GM12878 (cell line): ENCODE measurements around the gene CS. TPM values are rescaled to one million over a fixed set of nuclear protein-coding genes. Genes with fewer than 3 reads are reported as not detected.

Source experiments
- ATAC-seq: fragments of 200-7000 bp; cut with Tn5 transposase; 3 replicates; pipeline ENCODE4 v1.9.1; 2020; ENCODE audit warnings: mild to moderate bottlenecking, moderate library complexity
- BruUV-seq: library from RNA; stranded (reverse); fragments of 400-500 nt; replicated peaks from 2 replicates; lab custom pipeline; 2021; lab: Mats Ljungman, UMichigan
- CTCF ChIA-PET: fragments of 300-600 bp; sonication (Branson Sonifier 250); formaldehyde crosslinking; extraction: SDS; loops from one replicate; lab custom pipeline; 2021; ENCODE audit warnings: inconsistent platforms; lab: Yijun Ruan, JAX
- POLR2A ChIA-PET: fragments of 350-600 bp; formaldehyde crosslinking; extraction: SDS; loops from one replicate; lab custom pipeline; 2021; ENCODE audit warnings: inconsistent platforms; lab: Charles Lee
- RAD21 ChIA-PET: fragments of 300-600 bp; sonication (Branson Sonifier 250); formaldehyde crosslinking; loops from one replicate; lab custom pipeline; 2023; ENCODE audit warnings: antibody characterized with exemption; ENCODE audit not compliant: unreplicated experiment; lab: Charles Lee
- SMC1A ChIA-PET: fragments of 300-600 bp; sonication (Branson Sonifier 250); formaldehyde crosslinking; loops from one replicate; lab custom pipeline; 2023; ENCODE audit not compliant: unreplicated experiment, uncharacterized antibody; lab: Charles Lee
- DNase-seq: peaks from one replicate; pipeline ENCODE4 v3.0.0-alpha.2; 2011; ENCODE audit warnings: low read depth, low spot score
- FAIRE-seq: peaks from 3 replicates; lab custom pipeline; 2011; peaks lifted over from hg19 to GRCh38; lab: Jason Lieb, UNC
- H2AFZ ChIP-seq: 2 replicates; pipeline ENCODE4 v1.6.0; 2011; ENCODE audit warnings: low read depth, low read length, control low read depth; ENCODE audit not compliant: control insufficient read depth
- H3K27ac ChIP-seq: 2 replicates; pipeline ENCODE4 v1.5.1; 2011; ENCODE audit warnings: control low read depth; ENCODE audit not compliant: control insufficient read depth, insufficient read depth
- H3K27me3 ChIP-seq, 2 experiments: replicated peaks in 1 of 2; 2 replicates each; pipeline versions ENCODE4 v1.6.0 to v1.6.1; 2011; ENCODE audit warnings: low read length in 1 of 2; ENCODE audit not compliant: control insufficient read depth in 2 of 2, insufficient read depth in 2 of 2
- H3K36me3 ChIP-seq, 2 experiments: 2 replicates each; pipeline ENCODE4 v1.5.1; 2011; ENCODE audit warnings: low read length in 1 of 2; ENCODE audit not compliant: control insufficient read depth in 2 of 2, insufficient read depth in 2 of 2
- H3K4me1 ChIP-seq: 2 replicates; pipeline ENCODE4 v1.6.1; 2011; ENCODE audit warnings: mild to moderate bottlenecking, low read length, moderate library complexity, mixed read lengths; ENCODE audit not compliant: control insufficient read depth, insufficient read depth
- H3K4me2 ChIP-seq: 2 replicates; pipeline ENCODE4 v1.6.0; 2011; ENCODE audit warnings: control low read depth; ENCODE audit not compliant: control insufficient read depth, insufficient read depth
- H3K4me3 ChIP-seq: fragments of 200-600 bp; sonication (generic); 2 replicates; pipeline ENCODE4 v1.5.1; 2016
- H3K79me2 ChIP-seq: 2 replicates; pipeline ENCODE4 v1.6.0; 2011; ENCODE audit warnings: low read length; ENCODE audit not compliant: control insufficient read depth, insufficient read depth
- H3K9ac ChIP-seq: 2 replicates; pipeline ENCODE4 v1.8.0; 2011; ENCODE audit warnings: low read length, control low read depth, mixed read lengths; ENCODE audit not compliant: control insufficient read depth, insufficient read depth
- H3K9me3 ChIP-seq: replicated peaks from 3 replicates; pipeline ENCODE4 v1.5.1; 2011; ENCODE audit warnings: mild to moderate bottlenecking, low read length; ENCODE audit not compliant: control insufficient read depth, insufficient read depth
- H4K20me1 ChIP-seq: 2 replicates; pipeline ENCODE4 v1.6.0; 2011; ENCODE audit not compliant: control insufficient read depth, insufficient read depth
- ATF7 ChIP-seq: fragments of 450-650 bp; IDR thresholded peaks from 2 replicates; pipeline ENCODE4 v1.6.1; 2016; ENCODE audit warnings: low read depth, mild to moderate bottlenecking
- CBX3 ChIP-seq: fragments of 200-600 bp; sonication (generic); IDR thresholded peaks from 2 replicates; pipeline ENCODE4 v1.6.1; 2016; ENCODE audit warnings: low read depth, borderline replicate concordance
- CBX5 ChIP-seq: sonication (generic); IDR thresholded peaks from 2 replicates; pipeline ENCODE4 v1.6.1; 2016; ENCODE audit warnings: low read depth, moderate library complexity, mild to moderate bottlenecking, inconsistent platforms
- EED ChIP-seq: sonication (generic); IDR thresholded peaks from 2 replicates; pipeline ENCODE4 v1.6.1; 2016; ENCODE audit warnings: antibody characterized with exemption, low read depth
- MEF2B ChIP-seq: fragments of 450-650 bp; IDR thresholded peaks from 2 replicates; pipeline ENCODE4 v1.6.1; 2018; ENCODE audit warnings: mild to moderate bottlenecking, moderate library complexity; ENCODE audit not compliant: partially characterized antibody, poor library complexity, severe bottlenecking
- NFYA ChIP-seq: IDR thresholded peaks from 2 replicates; pipeline ENCODE4 v1.6.1; 2011; ENCODE audit warnings: low read depth, mild to moderate bottlenecking, low read length, improper control_type of control experiment, borderline replicate concordance
- NR2F1 ChIP-seq: fragments of 450-650 bp; conservative IDR thresholded peaks from 2 replicates; pipeline ENCODE4 v1.6.1; 2017; ENCODE audit warnings: mild to moderate bottlenecking
- PML ChIP-seq: IDR thresholded peaks from 2 replicates; pipeline ENCODE4 v1.6.1; 2012; ENCODE audit warnings: low read length, inconsistent platforms
- SIN3A ChIP-seq: IDR thresholded peaks from 2 replicates; pipeline ENCODE4 v1.6.1; 2012; ENCODE audit warnings: low read depth, low read length, improper control_type of control experiment
- SMC3 ChIP-seq: IDR thresholded peaks from 2 replicates; pipeline ENCODE4 v1.6.1; 2011; ENCODE audit warnings: low read length, improper control_type of control experiment, borderline replicate concordance
- TBL1XR1 ChIP-seq: IDR thresholded peaks from 2 replicates; pipeline ENCODE4 v1.6.1; 2012; ENCODE audit warnings: low read depth, low read length, improper control_type of control experiment
- ZBTB40 ChIP-seq: fragments of 450-650 bp; IDR thresholded peaks from 2 replicates; pipeline ENCODE4 v1.6.1; 2016; ENCODE audit warnings: mild to moderate bottlenecking, moderate library complexity, borderline replicate concordance
- ZNF687 ChIP-seq: fragments of 450-650 bp; IDR thresholded peaks from 2 replicates; pipeline ENCODE4 v1.6.1; 2017; ENCODE audit warnings: mild to moderate bottlenecking, moderate library complexity
- WGBS: methylation state at CpG from one replicate; pipeline ENCODE4 v1.1.6; 2016; ENCODE audit warnings: low lambda C conversion rate; ENCODE audit not compliant: insufficient replicate concordance, insufficient coverage; ENCODE audit errors: missing lambda C conversion rate; 5-methylcytosine and 5-hydroxymethylcytosine counted together
- in situ Hi-C: fragments of 300-500 bp; cut with MboI; formaldehyde crosslinking; loops from 9 replicates; pipeline ENCODE4 v1.14.3; 2018; ENCODE audit warnings: mixed read lengths
- intact Hi-C: fragments of 100-400 bp; cut with micrococcal nuclease; formaldehyde crosslinking; loops from one replicate; pipeline ENCODE4 v1.14.2; 2022; ENCODE audit not compliant: unreplicated experiment
- polyA plus RNA-seq, 11 experiments: library from polyadenylated mRNA; depleted of rRNA in 4 of 11; unstranded in 6 of 11; stranded (reverse) in 5 of 11; fragments of >200 nt; fragmentation: Nextera tagmentation in 4 of 11; fragmentation: Illumina TruSeq in 1 of 11; extraction: Ambion mirVana in 4 of 11; extraction: Trizol in 1 of 11; gene quantifications; 1 replicate in 1 of 11; 2 replicates in 10 of 11; pipeline versions ENCODE4 v1.2.1 to v1.2.3, GENCODE V29; 2011 to 2016; ENCODE audit warnings: inconsistent platforms in 2 of 11, missing spikeins in 2 of 11, low read depth in 1 of 11
- total RNA-seq, 4 experiments: library from RNA; depleted of rRNA in 3 of 4; stranded (reverse); fragments of >200 nt in 3 of 4; fragmentation: Illumina TruSeq in 1 of 4; extraction: Trizol in 1 of 4; gene quantifications; 2 replicates each; pipeline versions ENCODE4 v1.2.1 to v1.2.3, GENCODE V29; 2013 to 2021
- TF ChIP-seq, protein P1 (sequence below): fragments of 450-650 bp; IDR thresholded peaks from 2 replicates; pipeline ENCODE4 v1.6.1; 2017; ENCODE audit warnings: borderline replicate concordance

CS gene
- total and polyA plus RNA-seq, 10 of the 15 experiments (the other 5 are each of a cell fraction or from before 2014, with no cell fraction given) = 64.9 to 276 (median 139) TPM

DNA sequence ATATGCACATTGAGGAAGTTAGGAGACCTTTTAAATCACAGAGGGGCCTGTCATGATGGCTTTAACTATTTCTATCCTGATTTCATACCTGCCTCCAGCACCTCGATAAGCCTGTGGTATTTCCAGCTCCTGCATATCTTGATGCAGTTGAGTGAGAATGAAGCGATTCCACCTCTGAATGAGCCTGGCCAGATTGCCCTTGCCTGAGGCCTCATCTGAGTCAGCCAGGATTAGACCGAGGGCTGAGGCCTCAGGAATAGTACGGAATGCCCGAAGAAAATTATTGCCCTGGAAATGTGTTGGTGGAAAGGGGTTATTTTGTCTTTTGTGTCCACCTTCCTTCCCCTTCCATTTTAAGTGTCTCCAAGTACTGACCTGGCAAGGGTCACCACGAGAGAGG is 24.1 kb upstream of the CS start:
- RAD21 ChIA-PET = interaction anchor here (0.8 kb wide), 1 partner anchor 8 kb away, joined by 3 read pairs; no protein-coding TSS in a partner anchor
- SMC1A ChIA-PET = interaction anchor here (0.5 to 1.1 kb wide), 2 partner anchors 136 to 140 kb away, joined by 3 read pairs; no protein-coding TSS in a partner anchor
- BruUV-seq = TSS peak; percentile 52
- CTCF ChIA-PET = no interaction called here
- Histone ChIP-seq H3K9ac (no peak overlapping the region), H3K79me2 (no peaks in the 10 kb centered on the region), H3K27me3 (no peaks in the 10 kb centered on the region), H2AFZ (no peak overlapping the region), H4K20me1 (no peaks in the 10 kb centered on the region), H3K36me3 (peaks cover 2 to 18% of the 10 kb centered on the region in 2 experiments), H3K9me3 (no peaks in the 10 kb centered on the region), H3K4me2 (no peak overlapping the region), H3K4me1 (no peaks in the 10 kb centered on the region), H3K4me3 (no peak overlapping the region), H3K27ac (no peak overlapping the region)
- POLR2A ChIA-PET = interaction anchor here (0.6 kb wide), 1 partner anchor 146 kb away, joined by 3 read pairs; no protein-coding TSS in a partner anchor
- no peak for FAIRE-seq
- 85% methylated on average over 6 of the region's 6 CpGs for WGBS
- intact Hi-C loops (no loop called here), in situ Hi-C loops (no loop called here)
- ATAC-seq = no peak
- DNase-seq = no peak
- no peak for TF ChIP-seq EED
- TF ChIP-seq, protein P1, sequence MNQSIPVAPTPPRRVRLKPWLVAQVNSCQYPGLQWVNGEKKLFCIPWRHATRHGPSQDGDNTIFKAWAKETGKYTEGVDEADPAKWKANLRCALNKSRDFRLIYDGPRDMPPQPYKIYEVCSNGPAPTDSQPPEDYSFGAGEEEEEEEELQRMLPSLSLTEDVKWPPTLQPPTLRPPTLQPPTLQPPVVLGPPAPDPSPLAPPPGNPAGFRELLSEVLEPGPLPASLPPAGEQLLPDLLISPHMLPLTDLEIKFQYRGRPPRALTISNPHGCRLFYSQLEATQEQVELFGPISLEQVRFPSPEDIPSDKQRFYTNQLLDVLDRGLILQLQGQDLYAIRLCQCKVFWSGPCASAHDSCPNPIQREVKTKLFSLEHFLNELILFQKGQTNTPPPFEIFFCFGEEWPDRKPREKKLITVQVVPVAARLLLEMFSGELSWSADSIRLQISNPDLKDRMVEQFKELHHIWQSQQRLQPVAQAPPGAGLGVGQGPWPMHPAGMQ = no peak
- no peak for TF ChIP-seq ATF7
- TF ChIP-seq CBX5 = no peak
- no peak for TF ChIP-seq ZNF687
- no peak for TF ChIP-seq SIN3A
- no peak for TF ChIP-seq CBX3
- TF ChIP-seq NFYA = no peak
- TF ChIP-seq SMC3 = no peak
- no peak for TF ChIP-seq NR2F1
- TF ChIP-seq PML = no peak
- no peak for TF ChIP-seq TBL1XR1
- no peak for TF ChIP-seq MEF2B
- no peak for TF ChIP-seq ZBTB40
